GM19452 (cell line): ENCODE data around the gene ALDOA.

Experiments
- ATAC-seq: cut with Tn5 transposase; IDR thresholded peaks from one replicate; pipeline ENCODE4 v1.9.1; 2021; ENCODE audit not compliant: unreplicated experiment

ALDOA gene

GRCh38 chr16:30088832-30089624 is 23.5 kb downstream of the ALDOA start:
- no peak for ATAC-seq

DNA sequence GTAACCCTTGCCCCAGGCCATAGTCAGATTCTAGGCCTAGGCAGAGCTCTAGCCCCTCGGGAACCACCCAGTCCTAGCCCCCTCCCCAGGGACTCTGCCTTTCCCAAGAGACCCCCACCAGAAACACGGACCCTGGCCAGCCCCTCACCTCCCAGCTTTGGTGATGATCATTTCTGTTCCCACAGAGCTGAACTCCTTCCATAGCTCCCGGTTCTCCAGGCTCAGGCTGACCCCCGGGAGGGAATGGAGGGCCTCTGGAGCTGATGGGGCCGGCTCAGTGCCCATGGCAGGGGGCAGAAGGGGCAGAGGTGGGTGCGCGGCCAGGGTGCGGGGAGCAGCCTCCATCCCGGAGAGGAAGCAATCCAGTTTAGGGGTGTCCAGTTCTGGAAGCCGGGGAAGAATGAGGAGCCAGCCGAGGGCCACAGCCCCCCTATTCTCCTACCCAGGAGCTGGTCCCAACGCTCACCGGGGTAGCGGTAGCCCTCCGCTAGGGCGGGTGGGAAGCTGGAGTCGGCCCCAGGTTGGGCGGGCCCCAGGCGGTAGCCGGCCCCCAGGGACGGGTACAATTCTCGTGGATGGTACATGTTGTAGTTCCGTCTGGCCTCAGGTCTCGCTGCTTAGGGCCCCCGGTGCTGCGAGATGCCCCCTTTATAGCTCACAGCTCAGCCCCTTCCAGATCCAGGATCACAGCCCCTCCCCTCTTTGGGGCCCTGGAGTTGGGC is 25.2 kb downstream of the ALDOA start:
- no peak for ATAC-seq

DNA sequence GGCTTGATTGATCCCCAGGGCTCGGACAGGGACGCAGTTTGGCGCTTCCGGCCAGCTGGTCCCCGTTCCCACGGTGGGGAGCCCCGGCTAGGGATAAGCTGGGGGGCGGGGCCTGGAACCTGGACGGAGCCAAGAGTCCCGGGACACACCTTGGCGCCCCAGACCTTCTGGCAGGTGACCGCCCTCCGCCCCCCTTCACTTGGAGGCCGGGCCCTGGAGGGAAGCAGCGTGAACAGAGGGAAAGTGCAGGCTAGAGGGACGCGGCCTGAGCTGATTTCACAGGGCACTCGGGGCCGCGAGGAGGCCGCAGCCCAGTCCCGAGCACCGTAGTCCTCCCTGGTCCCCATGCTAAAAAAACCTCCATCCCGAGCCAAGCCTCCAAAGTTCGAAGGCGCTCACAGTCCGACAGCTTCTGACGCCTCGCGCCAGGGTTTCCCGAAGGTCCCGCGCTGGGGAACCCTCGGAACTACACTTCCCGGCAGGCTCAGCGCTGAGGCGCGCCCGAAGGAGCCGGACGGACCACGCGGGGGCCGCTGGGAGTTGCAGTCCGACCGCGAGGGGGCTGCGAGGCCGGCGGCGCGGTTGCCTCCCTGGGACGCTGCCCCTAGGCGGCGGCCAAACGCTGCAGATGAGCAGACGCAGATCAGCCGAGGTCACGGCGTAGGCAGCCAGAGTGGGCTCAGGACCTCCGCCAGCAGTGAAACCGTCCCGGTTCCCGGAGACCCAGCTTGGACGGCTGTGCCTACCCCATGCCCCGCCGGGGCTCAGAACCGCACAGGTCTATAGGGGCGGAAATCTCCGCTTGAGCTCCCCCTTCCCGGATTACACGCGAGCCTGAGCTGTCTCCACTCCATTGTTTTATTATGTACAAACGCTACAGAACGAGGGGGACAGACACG is 26.2 kb downstream of the ALDOA start, which contains the start of gene TBX6:
Gene TBX6 (minus strand): TSS at position 451 of the 899 bp plus-strand sequence. CDS start 731 bp downstream, outside the sequence.
- peak; percentile 69 for ATAC-seq

- peak; percentile 47 for ATAC-seq
Observed at GRCh38 chr16:30092373-30093010, 26.9 kb downstream of the ALDOA start.

DNA sequence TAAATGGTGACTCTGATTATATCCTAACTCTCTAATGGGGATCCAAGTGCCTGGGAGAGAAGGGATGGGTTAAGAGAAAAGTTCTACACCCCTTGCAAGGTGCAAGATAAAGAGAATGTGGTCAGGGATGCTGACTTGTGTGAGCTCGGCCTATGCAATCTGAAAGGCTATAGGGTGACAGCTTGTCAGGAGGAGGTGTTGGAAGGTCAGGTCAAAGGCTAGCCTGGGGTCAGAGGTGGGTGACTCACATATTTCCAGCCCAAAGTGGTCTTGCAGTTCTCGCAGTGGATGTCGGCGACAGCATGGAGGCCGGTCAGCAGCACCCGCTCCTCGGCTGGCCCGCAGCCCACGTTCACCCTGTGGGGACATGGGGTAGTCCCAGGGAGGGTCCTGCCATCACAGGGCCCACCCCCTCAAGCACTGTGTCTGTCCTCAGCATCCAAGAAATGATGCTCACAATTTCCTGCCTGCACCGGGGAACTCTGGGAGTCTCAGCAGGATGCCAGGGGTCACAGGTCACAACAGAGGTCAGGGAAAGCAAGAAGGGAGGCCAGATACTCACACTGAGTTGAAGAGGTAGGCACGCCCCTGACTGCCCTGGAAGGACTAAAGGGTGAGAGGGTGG is 29.1 kb downstream of the ALDOA start:
- ATAC-seq, result no peak

- ATAC-seq, result no peak
Observed at GRCh38 chr16:30095166-30096078, 29.9 kb downstream of the ALDOA start.

- ATAC-seq, result no peak
Observed at GRCh38 chr16:30096105-30096861, 30.7 kb downstream of the ALDOA start, which contains the start of gene YPEL3. Gene YPEL3 (minus strand): TSS chr16:30096213. CDS start chr16:30095482, 731 bp downstream.

DNA sequence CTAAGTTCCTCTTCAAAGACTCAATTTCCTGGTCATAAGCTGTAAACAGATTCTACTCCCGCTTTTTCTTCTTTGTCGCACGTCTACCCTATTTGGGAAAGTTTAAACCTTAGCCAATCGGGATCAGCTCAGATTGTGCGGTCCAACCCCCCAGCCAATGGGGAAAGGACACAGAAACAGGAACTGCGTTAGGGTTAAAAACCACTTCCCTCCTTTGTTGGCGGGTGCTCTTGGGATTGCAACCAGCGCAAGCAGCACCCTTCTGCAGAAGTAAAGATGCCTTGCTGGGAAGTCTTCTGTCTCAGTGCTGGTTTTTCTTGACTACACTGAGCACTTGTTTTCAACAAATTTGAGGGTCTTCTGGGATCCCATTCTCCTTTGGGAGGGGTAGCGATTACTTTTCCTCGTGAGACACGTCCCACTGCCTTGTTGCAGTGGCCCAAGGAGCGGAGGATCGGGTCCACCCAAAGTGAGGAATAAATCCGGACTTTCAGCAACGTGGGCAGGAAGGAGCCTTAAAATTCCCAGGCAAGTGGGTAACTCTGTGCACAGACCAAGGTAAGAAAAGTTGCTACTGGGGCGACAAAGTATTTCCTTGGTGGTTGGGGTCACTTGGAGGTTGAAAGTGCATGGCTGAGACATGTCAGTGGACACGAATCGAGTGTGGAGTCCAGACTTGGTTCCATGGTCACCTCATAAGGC is 31.5 kb downstream of the ALDOA start:
- no peak for ATAC-seq

DNA sequence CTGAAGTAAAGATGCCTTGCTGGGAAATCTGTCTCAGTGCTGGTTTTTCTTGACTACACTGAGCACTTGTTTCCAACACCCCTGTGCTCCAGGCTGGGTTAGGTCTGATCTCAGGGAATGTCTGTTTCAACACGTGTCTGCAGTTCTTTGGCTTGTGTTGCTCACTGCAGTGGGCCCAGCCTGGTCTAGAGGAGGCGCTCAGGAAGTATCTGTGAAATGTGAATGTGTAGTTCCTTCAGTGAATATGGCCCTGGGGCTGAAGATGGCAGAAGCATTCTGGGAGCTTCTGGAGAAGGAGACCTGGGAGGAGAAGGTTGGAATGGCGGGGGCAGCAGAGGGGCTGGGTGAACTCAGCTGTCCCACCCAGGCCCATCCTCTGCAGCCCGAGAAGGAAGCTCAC is 38.5 kb downstream of the ALDOA start:
- ATAC-seq, result no peak

GRCh38 chr16:30104492-30104891 is 38.9 kb downstream of the ALDOA start:
- ATAC-seq, result no peak

DNA sequence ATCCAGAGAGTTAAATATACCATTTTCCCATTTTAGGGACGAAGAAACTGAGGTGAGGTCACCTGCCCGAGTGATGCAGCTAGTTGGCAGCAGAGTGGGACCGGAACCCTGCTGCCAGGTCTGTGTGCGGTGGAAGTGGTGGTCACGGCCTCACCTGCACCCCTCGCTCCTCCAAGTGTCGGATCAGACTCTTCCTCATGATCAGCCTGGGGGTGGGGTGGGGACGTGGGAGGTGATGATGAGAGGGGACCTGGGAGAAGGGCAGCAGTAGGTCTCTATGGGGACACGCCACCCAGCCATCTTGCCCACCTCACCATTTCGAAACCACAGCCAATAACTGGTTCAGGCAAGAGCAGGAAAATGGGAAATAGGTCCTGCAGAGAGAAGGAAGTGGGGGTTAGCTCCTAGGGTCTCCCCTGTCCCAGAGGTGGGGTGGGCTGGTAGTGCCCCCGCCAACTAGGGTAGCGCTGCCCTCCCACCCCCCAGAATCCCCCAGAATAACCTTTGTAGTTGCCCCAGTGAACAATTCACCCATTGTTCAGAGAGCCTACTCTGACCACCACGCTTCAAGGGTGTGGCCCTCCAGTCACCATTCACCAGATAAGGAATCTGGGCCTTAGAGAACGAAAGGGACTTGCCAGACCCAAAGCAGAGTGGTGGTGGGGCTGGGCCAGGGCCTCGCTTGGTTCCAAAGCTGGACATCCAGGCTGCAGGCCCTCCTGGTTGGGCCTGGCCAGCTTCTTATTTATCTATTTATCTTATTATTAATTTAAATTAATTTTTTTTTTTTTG is 42.7 kb downstream of the ALDOA start:
- no peak for ATAC-seq

DNA sequence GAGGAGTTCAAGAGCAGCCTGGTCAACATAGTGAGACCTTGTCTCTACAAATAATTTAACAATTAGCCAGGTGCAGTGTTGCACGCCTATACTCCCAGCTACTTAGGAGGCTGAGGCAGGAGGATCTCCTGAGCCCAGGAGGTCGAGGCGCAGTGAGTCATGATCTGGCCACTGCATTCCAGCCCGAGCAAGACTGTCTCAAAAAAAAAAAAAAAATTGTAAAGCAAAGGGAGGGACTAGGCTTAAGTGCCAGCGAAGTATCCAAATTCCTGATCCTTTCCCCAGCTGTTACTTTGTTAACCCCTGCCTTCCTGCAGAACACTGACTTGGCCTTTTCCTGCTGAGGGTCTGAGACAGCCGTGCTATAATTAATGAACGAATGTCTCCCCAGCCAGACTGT is 45.1 kb downstream of the ALDOA start:
- ATAC-seq, result no peak

- no peak for ATAC-seq
Observed at GRCh38 chr16:30112197-30113030, 46.9 kb downstream of the ALDOA start.

GRCh38 chr16:30113031-30113710 is 47.6 kb downstream of the ALDOA start, which contains the start of gene GDPD3:
Gene GDPD3 (minus strand): TSS chr16:30113537. CDS start chr16:30113478, 59 bp downstream.
- ATAC-seq, result no peak

DNA sequence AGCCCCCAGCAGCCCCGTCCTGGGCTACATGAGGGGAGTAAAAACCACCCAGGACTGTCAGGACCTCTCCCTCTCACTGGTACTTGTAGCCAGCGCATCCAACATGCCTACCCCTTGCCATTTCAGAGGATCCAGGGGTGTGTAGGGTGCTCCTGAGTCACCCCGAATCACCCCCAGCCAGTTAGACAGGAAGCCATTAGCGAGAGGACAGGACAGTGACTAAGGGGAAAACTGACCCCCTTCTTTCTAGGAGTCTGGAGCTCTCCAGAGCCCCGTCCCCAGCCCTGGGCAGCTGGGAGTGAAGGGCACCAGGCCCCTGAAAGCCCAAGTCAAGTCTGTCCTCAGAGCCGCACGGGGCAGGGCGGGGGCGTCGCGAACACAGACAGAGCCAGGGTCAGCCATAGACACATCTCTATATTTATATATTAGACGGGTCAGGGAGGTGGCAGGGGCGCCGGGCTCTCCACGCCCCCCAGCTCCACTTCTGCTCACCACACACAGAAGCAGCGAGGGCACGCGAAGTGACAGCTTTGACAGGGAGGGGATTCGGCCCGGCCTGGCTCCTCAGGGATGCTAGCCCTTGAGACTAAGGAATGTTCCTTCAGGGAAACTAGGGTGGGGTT is 48.3 kb downstream of the ALDOA start:
- ATAC-seq, result no peak
